A549 (cell line): ENCODE data around the gene ROR1. TPM values are rescaled to one million over a fixed set of nuclear protein-coding genes. Genes with fewer than 3 reads are reported as not detected.
A peak's percentile ranks its signal among the peaks of the same experiment; 100 is the strongest.

Source experiments
- ATAC-seq, 2 experiments: fragments of 200-7000 bp in 1 of 2; fragments of >200 bp in 1 of 2; cut with Nextera tagmentation in 1 of 2; cut with Tn5 transposase in 1 of 2; 3 replicates each; pipeline versions ENCODE4 v1.8.0 to v1.9.1; 2018 to 2020; ENCODE audit warnings: mild to moderate bottlenecking in 1 of 2, moderate library complexity in 1 of 2
- CTCF ChIA-PET: fragments of 300-600 bp; sonication (Branson Sonifier 250); formaldehyde crosslinking; extraction: SDS; loops from one replicate; lab custom pipeline; 2021; ENCODE audit warnings: antibody characterized with exemption, inconsistent platforms; lab: Yijun Ruan, JAX
- POLR2A ChIA-PET: fragments of 350-600 bp; formaldehyde crosslinking; extraction: SDS; loops from one replicate; lab custom pipeline; 2021; ENCODE audit warnings: antibody characterized with exemption, inconsistent platforms; lab: Yijun Ruan, JAX
- DNase-seq, 2 experiments: peaks; one replicate each; pipeline versions ENCODE4 v3.0.0 to v3.0.0-alpha.2; 2011 to 2016; ENCODE audit warnings: low read depth in 1 of 2, low spot score in 1 of 2
- FAIRE-seq: peaks from 2 replicates; lab custom pipeline; 2011; peaks lifted over from hg19 to GRCh38; lab: Jason Lieb, UNC
- H3K27ac ChIP-seq, 2 experiments: fragments of >200 bp; sonication (Bioruptor Twin); formaldehyde crosslinking; 3 replicates each; pipeline ENCODE4 v1.5.1; 2016 to 2017
- H3K4me1 ChIP-seq: fragments of >200 bp; sonication (Bioruptor Twin); formaldehyde crosslinking; 3 replicates; pipeline ENCODE4 v1.6.1; 2016
- H3K4me2 ChIP-seq: fragments of >200 bp; sonication (Bioruptor Twin); formaldehyde crosslinking; 3 replicates; pipeline ENCODE4 v1.6.1; 2016
- H3K4me3 ChIP-seq: fragments of >200 bp; sonication (Bioruptor Twin); formaldehyde crosslinking; 3 replicates; pipeline ENCODE4 v1.5.1; 2016
- H3K9me3 ChIP-seq: fragments of >200 bp; sonication (Bioruptor Twin); formaldehyde crosslinking; 3 replicates; pipeline ENCODE4 v1.6.1; 2016
- CEBPB ChIP-seq, 2 experiments: fragments of >200 bp in 1 of 2; sonication (Bioruptor Twin) in 1 of 2; formaldehyde crosslinking in 1 of 2; IDR thresholded peaks; 2 replicates each; pipeline ENCODE4 v1.6.1; 2012 to 2016
- CHD4 ChIP-seq: fragments of 200-600 bp; sonication (generic); IDR thresholded peaks from 2 replicates; pipeline ENCODE4 v1.6.1; 2016; ENCODE audit warnings: antibody characterized with exemption, mild to moderate bottlenecking, borderline replicate concordance
- E2F6 ChIP-seq: IDR thresholded peaks from 2 replicates; pipeline ENCODE4 v1.6.1; 2012; ENCODE audit warnings: low read depth, borderline replicate concordance
- FOSB ChIP-seq: fragments of 250-450 bp; sonication (Bioruptor Pico); IDR thresholded peaks from 2 replicates; pipeline ENCODE4 v1.5.0; 2020; ENCODE audit warnings: mild to moderate bottlenecking, moderate library complexity
- FOXS1 ChIP-seq: fragments of 250-450 bp; sonication (Bioruptor Pico); IDR thresholded peaks from 2 replicates; pipeline ENCODE4 v1.5.0; 2020; ENCODE audit warnings: mild to moderate bottlenecking, moderate library complexity
- HDAC2 ChIP-seq: fragments of 200-600 bp; sonication (generic); IDR thresholded peaks from 2 replicates; pipeline ENCODE4 v1.6.1; 2016
- HMGXB4 ChIP-seq: fragments of 250-450 bp; sonication (Bioruptor Pico); IDR thresholded peaks from 2 replicates; pipeline ENCODE4 v1.5.0; 2021; ENCODE audit warnings: mild to moderate bottlenecking, moderate library complexity, borderline replicate concordance
- HOXB13 ChIP-seq: fragments of 250-450 bp; sonication (Bioruptor Pico); IDR thresholded peaks from 2 replicates; pipeline ENCODE4 v1.5.0; 2020; ENCODE audit warnings: low read depth, mild to moderate bottlenecking, moderate library complexity
- HOXB5 ChIP-seq: fragments of 250-450 bp; sonication (Bioruptor Pico); IDR thresholded peaks from 2 replicates; pipeline ENCODE4 v1.5.0; 2020; ENCODE audit warnings: mild to moderate bottlenecking, moderate library complexity
- JUNB ChIP-seq: fragments of >200 bp; sonication (Bioruptor Twin); formaldehyde crosslinking; IDR thresholded peaks from 2 replicates; pipeline ENCODE4 v1.6.1; 2016
- KDM1A ChIP-seq: fragments of 200-600 bp; sonication (generic); IDR thresholded peaks from 2 replicates; pipeline ENCODE4 v1.6.1; 2016; ENCODE audit warnings: low read depth, mild to moderate bottlenecking
- MAZ ChIP-seq: fragments of 150-350 bp; IDR thresholded peaks from 2 replicates; pipeline ENCODE4 v1.6.1; 2014; ENCODE audit warnings: antibody characterized with exemption, low read depth, low read length, borderline replicate concordance
- NFE2L2 ChIP-seq: fragments of 150-350 bp; conservative IDR thresholded peaks from 2 replicates; pipeline ENCODE4 v1.6.1; 2014; ENCODE audit warnings: low read length
- NPAS2 ChIP-seq: fragments of 250-450 bp; sonication (Bioruptor Pico); IDR thresholded peaks from 2 replicates; pipeline ENCODE4 v1.8.0; 2022; ENCODE audit warnings: mild to moderate bottlenecking, moderate library complexity, borderline replicate concordance
- NR3C1 ChIP-seq: fragments of >200 bp; sonication (Bioruptor Twin); formaldehyde crosslinking; IDR thresholded peaks from 3 replicates; pipeline ENCODE4 v1.6.1; 2017
- POLR2AphosphoS2 ChIP-seq: conservative IDR thresholded peaks from 2 replicates; pipeline ENCODE4 v1.6.1; 2012; ENCODE audit warnings: low read length, improper control_type of control experiment, inconsistent platforms
- RAD21 ChIP-seq, 2 experiments: fragments of >200 bp in 1 of 2; sonication (Bioruptor Twin) in 1 of 2; formaldehyde crosslinking in 1 of 2; IDR thresholded peaks in 1 of 2; conservative IDR thresholded peaks in 1 of 2; 2 replicates in 1 of 2; 3 replicates in 1 of 2; pipeline ENCODE4 v1.6.1; 2012 to 2018; ENCODE audit warnings: inconsistent platforms in 1 of 2
- RARB ChIP-seq: fragments of 250-450 bp; sonication (Bioruptor Pico); IDR thresholded peaks from 2 replicates; pipeline ENCODE4 v1.8.0; 2021; ENCODE audit warnings: mild to moderate bottlenecking, moderate library complexity
- SMC3 ChIP-seq: fragments of >200 bp; sonication (Bioruptor Twin); formaldehyde crosslinking; IDR thresholded peaks from 3 replicates; pipeline ENCODE4 v1.6.1; 2018; ENCODE audit warnings: inconsistent platforms
- SREBF2 ChIP-seq: fragments of 450-650 bp; IDR thresholded peaks from 2 replicates; pipeline ENCODE4 v1.6.1; 2014; ENCODE audit warnings: mild to moderate bottlenecking, moderate library complexity
- TFCP2L1 ChIP-seq: fragments of 250-450 bp; sonication (Bioruptor Pico); IDR thresholded peaks from 2 replicates; pipeline ENCODE4 v1.5.0; 2021; ENCODE audit warnings: mild to moderate bottlenecking
- USF2 ChIP-seq: fragments of 450-650 bp; IDR thresholded peaks from 2 replicates; pipeline ENCODE4 v1.6.1; 2014; ENCODE audit warnings: antibody characterized with exemption
- ZSCAN20 ChIP-seq: fragments of 250-450 bp; sonication (Bioruptor Pico); IDR thresholded peaks from 2 replicates; pipeline ENCODE4 v1.8.0; 2022; ENCODE audit warnings: mild to moderate bottlenecking, moderate library complexity
- WGBS: methylation state at CpG from one replicate; pipeline ENCODE4 v1.1.6; 2017; ENCODE audit errors: missing lambda C conversion rate; 5-methylcytosine and 5-hydroxymethylcytosine counted together
- polyA plus RNA-seq, 4 experiments: library from polyadenylated mRNA; depleted of rRNA in 3 of 4; stranded (reverse); fragments of >200 nt; fragmentation: RNase III in 1 of 4; extraction: RNeasy Plus Mini Kit Qiagen cat#74134 plus additional on column Dnase treatment in 1 of 4; gene quantifications; 2 replicates in 3 of 4; 3 replicates in 1 of 4; pipeline ENCODE4 v1.2.3, GENCODE V29; 2011 to 2017
- TF ChIP-seq, protein P1 (sequence below): fragments of >200 bp; sonication (Bioruptor Twin); formaldehyde crosslinking; IDR thresholded peaks from 3 replicates; pipeline ENCODE4 v1.5.1; 2016

ROR1 gene
- polyA plus RNA-seq, 2 of the 4 experiments (the other 2 are of a cell fraction): 6.5 to 19.0 TPM

DNA sequence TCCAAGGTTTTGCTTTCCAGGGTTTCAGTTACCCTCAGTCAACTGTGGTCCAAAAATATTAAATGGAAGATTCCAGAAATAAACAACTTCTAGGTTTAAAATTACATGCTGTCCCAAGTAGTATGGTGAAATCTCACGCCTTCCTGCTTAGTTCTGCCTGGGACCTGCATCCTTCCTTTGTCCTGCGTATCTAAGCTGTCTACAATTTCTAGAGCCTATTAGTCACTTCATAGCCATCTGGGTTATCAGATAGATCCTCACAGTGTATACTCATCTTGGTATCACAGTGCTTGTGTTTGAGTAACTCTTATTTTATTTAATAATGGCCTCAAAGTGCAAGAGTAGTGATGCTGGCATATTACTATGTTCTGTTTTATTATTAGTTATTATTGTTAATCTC lies 157.7 kb downstream of the ROR1 start:
- no peak for DNase-seq
- CTCF ChIA-PET: no interaction called here
- WGBS: 53% methylated on average over 2 of the region's 2 CpGs
- POLR2A ChIA-PET: no interaction called here
- Histone ChIP-seq H3K4me2 (peak overlapping the region; percentile 47; the same call in 2 of the 3 replicates), H3K27ac (peak overlapping the region; percentile 52 to 68; a peak in 4 of 6 replicates), H3K9me3 (no peaks in the 10 kb centered on the region), H3K4me3 (no peak overlapping the region), H3K4me1 (peaks cover 42% of the 10 kb centered on the region)
- no peak for FAIRE-seq
- TF ChIP-seq HDAC2: no peak
- peak in 1 of 2 experiments; percentile 29; a peak in 2 of 4 replicates for TF ChIP-seq CEBPB (IDR thresholded peaks at IDR 0.05)
- peak; percentile 84 to 87 for ATAC-seq

DNA sequence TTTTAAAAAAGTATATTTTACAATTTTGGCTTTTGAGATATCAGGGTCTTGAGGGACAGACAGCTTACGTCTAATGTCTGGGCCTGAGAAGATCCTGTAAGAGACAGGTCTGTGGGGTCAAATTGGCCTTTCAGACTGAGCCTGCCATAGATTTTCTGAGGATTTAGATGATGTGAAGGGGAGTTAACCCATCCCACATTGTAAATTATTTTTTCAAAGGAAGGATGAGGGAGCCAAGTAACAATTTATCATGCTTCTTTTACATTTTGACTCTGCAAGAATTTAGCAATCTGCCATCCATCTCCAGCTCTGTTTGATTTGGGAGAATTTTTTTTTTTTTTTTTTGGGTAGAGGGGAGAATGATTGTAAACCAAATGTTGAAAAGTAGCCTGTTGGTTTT lies 160.9 kb downstream of the ROR1 start:
- Histone ChIP-seq H3K4me2 (no peak overlapping the region), H3K4me1 (peaks cover 37% of the 10 kb centered on the region), H3K9me3 (no peaks in the 10 kb centered on the region), H3K27ac (no peak overlapping the region), H3K4me3 (no peak overlapping the region)
- ATAC-seq (no peak), DNase-seq (no peak), FAIRE-seq (no peak)
- WGBS: 95% methylated on average over 1 of the region's 1 CpG
- CTCF ChIA-PET: interaction anchor here (0.8 to 2.6 kb wide), 4 partner anchors 9 to 243 kb away, joined by 3 to 17 read pairs (median 4); partner anchors contain the start of gene ROR1
- POLR2A ChIA-PET: no interaction called here
- TF ChIP-seq CHD4 (no peak), SREBF2 (no peak), E2F6 (no peak), FOXS1 (CRISPR knock-in tag) (no peak), NFE2L2 (no peak), NR3C1 (no peak), RARB (CRISPR knock-in tag) (no peak), TFCP2L1 (CRISPR knock-in tag) (no peak), JUNB (no peak), HMGXB4 (CRISPR knock-in tag) (no peak), KDM1A (no peak), NPAS2 (CRISPR knock-in tag) (no peak), FOSB (CRISPR knock-in tag) (no peak), SMC3 (no peak), POLR2AphosphoS2 (no peak), MAZ (no peak)

DNA sequence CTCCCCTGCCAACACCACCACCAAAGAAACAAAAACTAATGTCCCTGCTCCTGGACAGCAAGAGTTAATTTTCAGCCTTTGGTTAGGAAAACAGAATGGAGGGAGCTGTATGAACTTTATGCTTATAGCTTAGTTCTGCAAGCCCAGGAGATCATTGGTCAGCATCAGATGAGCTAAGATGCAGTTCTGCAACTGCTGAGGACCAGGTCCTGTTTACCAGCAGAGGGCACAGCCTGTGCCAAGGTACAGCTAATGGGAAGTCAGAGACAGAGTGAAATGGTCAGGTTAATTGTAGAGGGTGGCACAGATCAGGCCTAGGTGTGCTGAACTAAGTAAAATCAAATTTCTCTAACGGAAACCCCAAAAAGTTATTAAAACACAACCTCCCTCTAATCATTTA lies 161.3 kb downstream of the ROR1 start:
- H3K4me3 ChIP-seq: no peak overlapping the region
- ChIA-PET POLR2A (no interaction called here), CTCF (interaction anchor here (0.7 to 2.6 kb wide), 6 partner anchors 8 to 243 kb away, joined by 3 to 17 read pairs (median 3); partner anchors contain the start of gene ROR1)
- TF ChIP-seq ZSCAN20 (CRISPR knock-in tag): no peak
- TF ChIP-seq RAD21 (conservative IDR thresholded peaks at IDR 0.05 in 1 of 2, IDR thresholded peaks at IDR 0.05 in 1 of 2): peak; percentile 41 to 44; a peak in 4 of 5 replicates
- TF ChIP-seq HOXB13 (CRISPR knock-in tag): no peak
- TF ChIP-seq, protein P1, sequence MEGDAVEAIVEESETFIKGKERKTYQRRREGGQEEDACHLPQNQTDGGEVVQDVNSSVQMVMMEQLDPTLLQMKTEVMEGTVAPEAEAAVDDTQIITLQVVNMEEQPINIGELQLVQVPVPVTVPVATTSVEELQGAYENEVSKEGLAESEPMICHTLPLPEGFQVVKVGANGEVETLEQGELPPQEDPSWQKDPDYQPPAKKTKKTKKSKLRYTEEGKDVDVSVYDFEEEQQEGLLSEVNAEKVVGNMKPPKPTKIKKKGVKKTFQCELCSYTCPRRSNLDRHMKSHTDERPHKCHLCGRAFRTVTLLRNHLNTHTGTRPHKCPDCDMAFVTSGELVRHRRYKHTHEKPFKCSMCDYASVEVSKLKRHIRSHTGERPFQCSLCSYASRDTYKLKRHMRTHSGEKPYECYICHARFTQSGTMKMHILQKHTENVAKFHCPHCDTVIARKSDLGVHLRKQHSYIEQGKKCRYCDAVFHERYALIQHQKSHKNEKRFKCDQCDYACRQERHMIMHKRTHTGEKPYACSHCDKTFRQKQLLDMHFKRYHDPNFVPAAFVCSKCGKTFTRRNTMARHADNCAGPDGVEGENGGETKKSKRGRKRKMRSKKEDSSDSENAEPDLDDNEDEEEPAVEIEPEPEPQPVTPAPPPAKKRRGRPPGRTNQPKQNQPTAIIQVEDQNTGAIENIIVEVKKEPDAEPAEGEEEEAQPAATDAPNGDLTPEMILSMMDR: peak; percentile 32; the same call in 1 of the 3 replicates
- TF ChIP-seq USF2: no peak
- TF ChIP-seq HOXB5: no peak
- peak; percentile 56 for TF ChIP-seq SMC3
- H3K4me1 ChIP-seq: peaks cover 37% of the 10 kb centered on the region
- no peak overlapping the region for H3K27ac ChIP-seq
- H3K4me2 ChIP-seq: no peak overlapping the region
- no peaks in the 10 kb centered on the region for H3K9me3 ChIP-seq
- WGBS: 67% methylated on average over 1 of the region's 1 CpG
- FAIRE-seq (no peak), ATAC-seq (peak; percentile 81 to 85; a peak in 5 of 6 replicates), DNase-seq (peak in 1 of 2 experiments; percentile 33)
